ENCODE measurements around the gene VDR.

GRCh38 chr12:47881826-47882427 lies 22.9 kb downstream of the VDR start:
- TF ChIP-seq, protein P1, sequence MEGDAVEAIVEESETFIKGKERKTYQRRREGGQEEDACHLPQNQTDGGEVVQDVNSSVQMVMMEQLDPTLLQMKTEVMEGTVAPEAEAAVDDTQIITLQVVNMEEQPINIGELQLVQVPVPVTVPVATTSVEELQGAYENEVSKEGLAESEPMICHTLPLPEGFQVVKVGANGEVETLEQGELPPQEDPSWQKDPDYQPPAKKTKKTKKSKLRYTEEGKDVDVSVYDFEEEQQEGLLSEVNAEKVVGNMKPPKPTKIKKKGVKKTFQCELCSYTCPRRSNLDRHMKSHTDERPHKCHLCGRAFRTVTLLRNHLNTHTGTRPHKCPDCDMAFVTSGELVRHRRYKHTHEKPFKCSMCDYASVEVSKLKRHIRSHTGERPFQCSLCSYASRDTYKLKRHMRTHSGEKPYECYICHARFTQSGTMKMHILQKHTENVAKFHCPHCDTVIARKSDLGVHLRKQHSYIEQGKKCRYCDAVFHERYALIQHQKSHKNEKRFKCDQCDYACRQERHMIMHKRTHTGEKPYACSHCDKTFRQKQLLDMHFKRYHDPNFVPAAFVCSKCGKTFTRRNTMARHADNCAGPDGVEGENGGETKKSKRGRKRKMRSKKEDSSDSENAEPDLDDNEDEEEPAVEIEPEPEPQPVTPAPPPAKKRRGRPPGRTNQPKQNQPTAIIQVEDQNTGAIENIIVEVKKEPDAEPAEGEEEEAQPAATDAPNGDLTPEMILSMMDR (IDR thresholded peaks at IDR 0.05): no peak
- TF ChIP-seq POLR2A (IDR thresholded peaks at IDR 0.05): no peak

Measured in esophagus squamous epithelium (tissue), 4 donors.